SU-DHL-6 (cell line): ENCODE measurements around the gene CDK5RAP2.

Experiments used
- EZH2phosphoT487 ChIP-seq: fragments of 200-600 bp; sonication (generic), shearing (Covaris generic); conservative IDR thresholded peaks from 2 replicates; pipeline ENCODE4 v1.6.1; 2018; ENCODE audit warnings: mild to moderate bottlenecking, antibody characterized with exemption, low read length, moderate library complexity, mixed read lengths
- TF ChIP-seq, protein P1 (sequence below): fragments of 200-600 bp; sonication (generic); IDR thresholded peaks from one replicate; pipeline ENCODE4 v1.5.1; 2017; ENCODE audit warnings: antibody characterized with exemption, mild to moderate bottlenecking, low read length, moderate library complexity; ENCODE audit not compliant: insufficient read depth, poor library complexity, severe bottlenecking

DNA sequence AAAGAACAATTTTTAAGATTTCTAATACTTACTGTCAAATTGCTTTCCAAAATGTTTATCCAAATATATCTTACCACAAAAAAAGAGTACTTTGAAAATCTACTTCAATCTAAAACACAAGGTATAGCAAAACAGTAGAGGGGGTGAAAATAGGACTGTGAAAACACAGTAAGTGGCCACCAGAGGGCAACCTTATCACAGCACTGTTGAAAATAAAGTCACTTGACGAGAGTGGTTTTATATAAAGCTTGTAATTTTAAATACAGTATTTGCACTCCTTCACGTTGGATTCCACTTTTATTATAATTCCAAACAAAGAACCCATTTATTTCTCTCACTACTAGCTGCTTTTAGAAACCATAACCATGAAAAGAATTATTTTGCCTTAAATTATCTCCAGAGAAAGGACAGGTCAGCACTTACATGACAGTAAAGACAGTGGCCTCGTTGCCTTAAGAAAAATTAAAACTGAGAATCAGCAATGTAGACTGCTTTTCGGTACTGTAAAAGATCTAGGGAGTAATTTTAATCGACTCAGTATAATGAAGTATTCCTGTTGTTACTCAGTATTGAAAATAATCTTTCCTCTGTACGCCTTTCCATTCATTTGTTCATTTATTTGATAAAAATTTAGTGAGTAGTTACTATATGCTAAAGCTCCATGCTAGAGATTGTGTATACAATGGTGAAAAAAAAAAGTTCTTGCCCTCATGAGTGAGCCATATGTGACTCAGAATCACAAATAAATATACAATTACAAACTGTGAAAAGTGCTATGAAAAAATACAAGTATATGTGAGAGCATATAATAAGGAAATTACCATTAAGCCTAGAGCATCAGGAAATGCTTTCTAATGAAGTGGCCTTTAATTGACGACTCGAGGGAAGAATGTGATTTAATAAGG is 40.0 kb upstream of the CDK5RAP2 start:
- TF ChIP-seq, protein P1, sequence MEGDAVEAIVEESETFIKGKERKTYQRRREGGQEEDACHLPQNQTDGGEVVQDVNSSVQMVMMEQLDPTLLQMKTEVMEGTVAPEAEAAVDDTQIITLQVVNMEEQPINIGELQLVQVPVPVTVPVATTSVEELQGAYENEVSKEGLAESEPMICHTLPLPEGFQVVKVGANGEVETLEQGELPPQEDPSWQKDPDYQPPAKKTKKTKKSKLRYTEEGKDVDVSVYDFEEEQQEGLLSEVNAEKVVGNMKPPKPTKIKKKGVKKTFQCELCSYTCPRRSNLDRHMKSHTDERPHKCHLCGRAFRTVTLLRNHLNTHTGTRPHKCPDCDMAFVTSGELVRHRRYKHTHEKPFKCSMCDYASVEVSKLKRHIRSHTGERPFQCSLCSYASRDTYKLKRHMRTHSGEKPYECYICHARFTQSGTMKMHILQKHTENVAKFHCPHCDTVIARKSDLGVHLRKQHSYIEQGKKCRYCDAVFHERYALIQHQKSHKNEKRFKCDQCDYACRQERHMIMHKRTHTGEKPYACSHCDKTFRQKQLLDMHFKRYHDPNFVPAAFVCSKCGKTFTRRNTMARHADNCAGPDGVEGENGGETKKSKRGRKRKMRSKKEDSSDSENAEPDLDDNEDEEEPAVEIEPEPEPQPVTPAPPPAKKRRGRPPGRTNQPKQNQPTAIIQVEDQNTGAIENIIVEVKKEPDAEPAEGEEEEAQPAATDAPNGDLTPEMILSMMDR, result peak; percentile 93
- no peak for TF ChIP-seq EZH2phosphoT487
